HEK293 (cell line): Measurements from ENCODE around the gene PIK3AP1.

Experiments used
- CTCF ChIA-PET: fragments of 350-600 bp; formaldehyde crosslinking; extraction: SDS; loops from one replicate; lab custom pipeline; 2021; ENCODE audit warnings: antibody characterized with exemption; lab: Yijun Ruan, JAX
- POLR2A ChIA-PET: fragments of 300-600 bp; formaldehyde crosslinking; extraction: SDS; loops from one replicate; lab custom pipeline; 2020; ENCODE audit warnings: antibody characterized with exemption, inconsistent platforms; lab: Yijun Ruan, JAX
- H3K27ac ChIP-seq: fragments of 200-500 bp; sonication (Bioruptor generic); 2 replicates; pipeline ENCODE4 v1.5.1; 2014; ENCODE audit warnings: low read depth, low read length, control low read depth, inconsistent platforms; ENCODE audit errors: extremely low read depth
- H3K36me3 ChIP-seq, 2 experiments: fragments of 200-500 bp in 1 of 2; sonication (Bioruptor generic) in 1 of 2; 1 replicate in 1 of 2; 2 replicates in 1 of 2; pipeline ENCODE4 v1.5.1; 2014 to 2017; ENCODE audit warnings: inconsistent platforms in 2 of 2, low read length in 2 of 2; ENCODE audit not compliant: control insufficient read depth in 2 of 2, insufficient read depth in 1 of 2
- H3K4me1 ChIP-seq: fragments of 200-500 bp; sonication (Bioruptor generic); 2 replicates; pipeline ENCODE4 v1.5.1; 2014; ENCODE audit warnings: mild to moderate bottlenecking, low read length, inconsistent platforms; ENCODE audit not compliant: control insufficient read depth, insufficient read depth
- H3K4me3 ChIP-seq: 2 replicates; pipeline ENCODE4 v1.5.1; 2011; ENCODE audit warnings: low read depth, mild to moderate bottlenecking, control low read depth, low read length, moderate library complexity
- H3K9me3 ChIP-seq: fragments of 200-500 bp; sonication (Bioruptor generic); 2 replicates; pipeline ENCODE4 v1.5.1; 2014; ENCODE audit warnings: low read depth, low read length, inconsistent platforms; ENCODE audit not compliant: control insufficient read depth, insufficient read depth
- KLF1 ChIP-seq: fragments of 450-650 bp; formaldehyde crosslinking; IDR thresholded peaks from 2 replicates; pipeline ENCODE4 v1.5.1; 2016; ENCODE audit warnings: missing biosample characterization, missing genetic modification characterization
- MZF1 ChIP-seq: fragments of 450-650 bp; formaldehyde crosslinking; IDR thresholded peaks from 2 replicates; pipeline ENCODE4 v1.5.1; 2017; ENCODE audit warnings: missing biosample characterization, missing genetic modification characterization, borderline replicate concordance
- PRDM6 ChIP-seq: fragments of 450-650 bp; formaldehyde crosslinking; IDR thresholded peaks from 2 replicates; pipeline ENCODE4 v1.5.1; 2017; ENCODE audit warnings: missing biosample characterization, missing genetic modification characterization
- ZBTB11 ChIP-seq: fragments of 450-650 bp; formaldehyde crosslinking; conservative IDR thresholded peaks from 2 replicates; pipeline ENCODE4 v1.5.1; 2016; ENCODE audit warnings: low read depth, missing biosample characterization, missing genetic modification characterization
- ZNF132 ChIP-seq: fragments of 450-650 bp; formaldehyde crosslinking; IDR thresholded peaks from 2 replicates; pipeline ENCODE4 v1.5.1; 2017; ENCODE audit warnings: missing biosample characterization, missing genetic modification characterization, borderline replicate concordance
- ZNF223 ChIP-seq: fragments of 450-650 bp; formaldehyde crosslinking; IDR thresholded peaks from 2 replicates; pipeline ENCODE4 v1.5.1; 2016; ENCODE audit warnings: missing biosample characterization, missing genetic modification characterization
- ZNF23 ChIP-seq: fragments of 450-650 bp; formaldehyde crosslinking; IDR thresholded peaks from 2 replicates; pipeline ENCODE4 v1.5.1; 2016; ENCODE audit warnings: missing biosample characterization, missing genetic modification characterization, borderline replicate concordance
- ZNF266 ChIP-seq: fragments of 450-650 bp; formaldehyde crosslinking; IDR thresholded peaks from 2 replicates; pipeline ENCODE4 v1.5.1; 2016; ENCODE audit warnings: missing biosample characterization, missing genetic modification characterization, low read depth
- ZNF311 ChIP-seq: fragments of 450-650 bp; formaldehyde crosslinking; IDR thresholded peaks from 2 replicates; pipeline ENCODE4 v1.5.1; 2017; ENCODE audit warnings: missing biosample characterization, missing genetic modification characterization, borderline replicate concordance
- ZNF398 ChIP-seq: fragments of 450-650 bp; formaldehyde crosslinking; IDR thresholded peaks from 2 replicates; pipeline ENCODE4 v1.5.1; 2017; ENCODE audit warnings: missing biosample characterization, missing genetic modification characterization
- ZNF416 ChIP-seq: fragments of 450-650 bp; formaldehyde crosslinking; IDR thresholded peaks from 2 replicates; pipeline ENCODE4 v1.5.1; 2016; ENCODE audit warnings: missing biosample characterization, missing genetic modification characterization
- ZNF510 ChIP-seq: fragments of 450-650 bp; formaldehyde crosslinking; IDR thresholded peaks from 2 replicates; pipeline ENCODE4 v1.5.1; 2018; ENCODE audit warnings: mild to moderate bottlenecking, missing genetic modification characterization, missing biosample characterization; ENCODE audit not compliant: insufficient replicate concordance
- ZNF626 ChIP-seq: fragments of 450-650 bp; sonication (Bioruptor Pico); formaldehyde crosslinking; IDR thresholded peaks from 2 replicates; pipeline ENCODE4 v1.5.1; 2018; ENCODE audit warnings: missing biosample characterization, missing genetic modification characterization, inconsistent platforms
- ZSCAN30 ChIP-seq: fragments of 450-650 bp; IDR thresholded peaks from 2 replicates; pipeline ENCODE4 v1.5.1; 2018; ENCODE audit warnings: missing biosample characterization, mild to moderate bottlenecking, missing genetic modification characterization, moderate library complexity
- ZSCAN5A ChIP-seq: fragments of 450-650 bp; formaldehyde crosslinking; IDR thresholded peaks from 2 replicates; pipeline ENCODE4 v1.5.1; 2016; ENCODE audit warnings: missing biosample characterization, missing genetic modification characterization

The PIK3AP1 gene

GRCh38 chr10:96656839-96657238 lies 63.5 kb downstream of the PIK3AP1 start:
- CTCF ChIA-PET: interaction anchor here (0.6 kb wide), 1 partner anchor 100 kb away, joined by 4 read pairs; no protein-coding TSS in a partner anchor
- H3K4me1 ChIP-seq: no peaks in the 10 kb centered on the region
- POLR2A ChIA-PET: interaction anchor here (0.6 kb wide), 1 partner anchor 95 kb away, joined by 5 read pairs; no protein-coding TSS in a partner anchor
- H3K9me3 ChIP-seq: no peaks in the 10 kb centered on the region
- H3K4me3 ChIP-seq: no peak overlapping the region
- H3K27ac ChIP-seq: no peak overlapping the region
- no peaks in the 10 kb centered on the region for H3K36me3 ChIP-seq
- no peak for TF ChIP-seq MZF1
- no peak for TF ChIP-seq ZSCAN5A (tag by site-specific recombination)
- no peak for TF ChIP-seq ZNF132 (tag by site-specific recombination)

- Histone ChIP-seq H3K9me3 (no peaks in the 10 kb centered on the region), H3K27ac (no peak overlapping the region), H3K4me3 (no peak overlapping the region), H3K36me3 (no peaks in the 10 kb centered on the region), H3K4me1 (no peaks in the 10 kb centered on the region)
- TF ChIP-seq ZNF223 (tag by site-specific recombination): no peak
- TF ChIP-seq ZNF266 (tag by site-specific recombination): no peak
- TF ChIP-seq ZNF398 (tag by site-specific recombination): no peak
- no peak for TF ChIP-seq ZNF416 (tag by site-specific recombination)
- no peak for TF ChIP-seq ZSCAN30
- TF ChIP-seq PRDM6 (tag by site-specific recombination): no peak
- TF ChIP-seq ZNF626 (tag by site-specific recombination): no peak
- TF ChIP-seq ZNF23 (tag by site-specific recombination): no peak
- TF ChIP-seq ZNF510 (tag by site-specific recombination): no peak
- no peak for TF ChIP-seq ZNF311 (tag by site-specific recombination)
- TF ChIP-seq ZBTB11 (tag by site-specific recombination): no peak
- TF ChIP-seq KLF1: no peak
- ChIA-PET CTCF (interaction anchor here (0.7 to 1.3 kb wide), 2 partner anchors 179 to 285 kb away, joined by 3 read pairs; no protein-coding TSS in a partner anchor), POLR2A (interaction anchor here (0.6 kb wide), 1 partner anchor 94 kb away, joined by 5 read pairs; no protein-coding TSS in a partner anchor)
Observed at GRCh38 chr10:96656198-96656577, 64.1 kb downstream of the PIK3AP1 start.
